Right lobe of liver (tissue), 4 donors: ENCODE data around the gene TTC28.

Experiments used
- CTCF ChIP-seq, 4 donors: fragments of 200-600 bp in 3 of 4; fragments of 450-650 bp in 1 of 4; IDR thresholded peaks; one replicate each; pipeline versions ENCODE4 v1.5.1 to v1.8.0; 2016 to 2022; ENCODE audit warnings: antibody characterized with exemption in 4 of 4, mild to moderate bottlenecking in 2 of 4
- POLR2A ChIP-seq: fragments of 450-650 bp; IDR thresholded peaks from one replicate; pipeline ENCODE4 v1.6.1; 2017; ENCODE audit warnings: antibody characterized with exemption, mild to moderate bottlenecking
- donor health status: DM: no; HTN: no; CAD: no.
- donor health status: DM: no; HTN: no; CAD: no.
- donor health status: DM: no; HTN: yes; CAD: no.

GRCh38 chr22:28029956-28030355 is 649.7 kb downstream of the TTC28 start:
- TF ChIP-seq CTCF (IDR thresholded peaks at IDR 0.05): no peak
- TF ChIP-seq POLR2A: no peak
